ENCODE data around the gene MCF2.
"Not testable (repeated sequence)": the region's sequence is repeated elsewhere in the genome, so short reads cannot be mapped to it uniquely, and the experiment has no call there.

The MCF2 gene, protein sequence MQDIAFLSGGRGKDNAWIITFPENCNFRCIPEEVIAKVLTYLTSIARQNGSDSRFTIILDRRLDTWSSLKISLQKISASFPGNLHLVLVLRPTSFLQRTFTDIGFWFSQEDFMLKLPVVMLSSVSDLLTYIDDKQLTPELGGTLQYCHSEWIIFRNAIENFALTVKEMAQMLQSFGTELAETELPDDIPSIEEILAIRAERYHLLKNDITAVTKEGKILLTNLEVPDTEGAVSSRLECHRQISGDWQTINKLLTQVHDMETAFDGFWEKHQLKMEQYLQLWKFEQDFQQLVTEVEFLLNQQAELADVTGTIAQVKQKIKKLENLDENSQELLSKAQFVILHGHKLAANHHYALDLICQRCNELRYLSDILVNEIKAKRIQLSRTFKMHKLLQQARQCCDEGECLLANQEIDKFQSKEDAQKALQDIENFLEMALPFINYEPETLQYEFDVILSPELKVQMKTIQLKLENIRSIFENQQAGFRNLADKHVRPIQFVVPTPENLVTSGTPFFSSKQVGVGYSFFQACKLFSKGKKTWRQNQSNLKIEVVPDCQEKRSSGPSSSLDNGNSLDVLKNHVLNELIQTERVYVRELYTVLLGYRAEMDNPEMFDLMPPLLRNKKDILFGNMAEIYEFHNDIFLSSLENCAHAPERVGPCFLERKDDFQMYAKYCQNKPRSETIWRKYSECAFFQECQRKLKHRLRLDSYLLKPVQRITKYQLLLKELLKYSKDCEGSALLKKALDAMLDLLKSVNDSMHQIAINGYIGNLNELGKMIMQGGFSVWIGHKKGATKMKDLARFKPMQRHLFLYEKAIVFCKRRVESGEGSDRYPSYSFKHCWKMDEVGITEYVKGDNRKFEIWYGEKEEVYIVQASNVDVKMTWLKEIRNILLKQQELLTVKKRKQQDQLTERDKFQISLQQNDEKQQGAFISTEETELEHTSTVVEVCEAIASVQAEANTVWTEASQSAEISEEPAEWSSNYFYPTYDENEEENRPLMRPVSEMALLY

DNA sequence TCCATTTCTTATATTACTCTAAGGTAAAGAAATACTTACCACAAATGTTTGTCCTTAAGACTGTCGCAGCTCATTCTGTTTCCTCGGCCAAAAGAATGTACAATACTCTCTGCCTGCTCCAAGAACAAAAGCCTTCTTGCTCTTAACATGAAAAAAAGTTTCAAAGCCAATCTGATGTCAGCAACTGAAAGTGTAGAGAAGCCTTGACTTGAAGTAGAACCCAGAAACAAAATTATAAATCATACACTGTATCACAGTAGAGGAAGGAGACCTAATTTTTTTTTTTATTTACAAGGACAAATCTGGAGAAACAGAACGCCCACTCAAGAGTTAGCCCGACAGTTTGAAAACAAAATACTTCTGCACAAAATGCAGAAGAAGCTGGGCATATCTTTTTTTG is at the start of gene MCF2:
Gene MCF2, minus strand, starts transcription at position 101 of the 400 bp plus-strand sequence. CDS start 56,423 bp downstream, outside the sequence.
- DNase-seq: no peak

GRCh38 chrX:139751053-139751452 is 43.1 kb upstream of the MCF2 start:
- DNase-seq: no peak

DNA sequence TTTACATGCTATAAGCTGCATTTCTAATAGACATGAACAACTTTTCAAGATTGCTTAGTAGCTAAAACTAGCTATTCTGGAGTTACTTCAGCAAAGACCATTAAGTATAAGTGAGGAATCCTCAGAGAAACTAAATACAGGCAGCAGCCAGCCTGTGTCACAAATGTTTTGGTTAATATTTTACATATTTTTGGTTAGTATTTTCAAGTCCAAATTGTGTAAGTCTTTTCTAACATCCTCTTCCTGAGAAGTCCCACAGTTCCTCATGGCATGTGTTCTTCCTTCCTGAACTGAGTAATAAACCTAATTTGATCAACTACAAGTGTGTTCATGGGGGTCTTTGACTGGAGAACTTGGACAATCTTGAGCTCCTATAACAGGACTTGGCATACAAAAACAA is 42.4 kb upstream of the MCF2 start:
- DNase-seq: no peak

DNA sequence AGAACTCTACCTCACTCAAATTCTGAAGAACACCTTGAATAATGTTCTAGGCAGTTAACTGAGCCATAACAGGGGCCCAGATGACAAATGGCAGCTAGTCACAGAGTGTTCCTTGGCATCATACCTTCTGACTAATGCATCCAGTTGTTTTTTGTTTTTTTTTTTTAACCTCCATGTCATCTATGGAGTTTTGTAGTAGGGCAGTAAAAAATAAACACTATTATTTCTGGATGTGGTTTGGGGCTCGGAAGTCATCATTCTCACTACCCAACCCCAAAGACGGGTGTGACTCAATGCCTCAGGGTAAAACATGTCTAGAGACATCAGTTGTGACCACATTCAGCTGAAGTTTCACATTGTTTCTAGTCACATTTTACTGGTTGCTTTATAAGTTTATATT is 31.2 kb upstream of the MCF2 start:
- no peak for DNase-seq

GRCh38 chrX:139738581-139738980 is 30.6 kb upstream of the MCF2 start:
- DNase-seq: no peak

- no peak for DNase-seq
Observed at GRCh38 chrX:139736151-139736550, 28.2 kb upstream of the MCF2 start.

DNA sequence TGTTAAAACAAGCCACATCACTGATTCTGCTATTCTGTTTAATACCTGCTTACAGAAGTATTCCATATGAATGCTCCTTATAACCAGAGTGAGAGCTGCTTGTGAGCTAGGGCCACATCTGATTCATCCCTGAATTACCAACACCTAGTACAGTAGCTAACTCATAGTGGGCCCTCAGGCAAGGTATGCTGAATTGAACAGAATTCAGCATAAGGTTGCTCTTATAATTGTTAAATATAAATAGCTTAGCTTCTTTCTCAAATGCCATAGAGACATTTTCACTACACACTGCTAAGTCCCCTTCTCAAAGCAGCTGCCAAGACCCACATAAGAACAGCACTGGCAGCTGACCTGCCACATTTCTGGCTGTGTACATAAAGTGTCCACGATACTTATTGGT is 27.0 kb upstream of the MCF2 start:
- DNase-seq: no peak

GRCh38 chrX:139725720-139726119 is 17.8 kb upstream of the MCF2 start:
- DNase-seq: no peak

DNA sequence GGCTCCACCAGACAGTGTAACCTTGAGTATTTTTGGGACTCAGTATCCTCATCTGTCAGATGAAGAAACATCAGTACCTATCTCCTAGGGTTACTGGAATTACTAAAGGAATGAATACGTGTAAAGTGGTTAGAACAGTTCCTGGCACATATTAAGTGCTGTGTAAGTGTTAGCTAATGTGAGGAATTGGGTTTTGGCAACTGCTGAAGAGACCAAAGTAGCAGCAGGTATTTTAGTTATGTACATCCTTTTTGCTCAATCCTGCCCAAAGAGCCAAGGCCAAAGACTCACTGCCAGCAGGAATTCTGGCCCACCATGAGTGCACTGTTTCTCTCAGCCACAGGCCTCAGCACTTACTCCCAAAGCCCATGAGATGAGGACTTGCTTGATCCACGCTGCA is 16.7 kb upstream of the MCF2 start:
- DNase-seq: no peak

DNA sequence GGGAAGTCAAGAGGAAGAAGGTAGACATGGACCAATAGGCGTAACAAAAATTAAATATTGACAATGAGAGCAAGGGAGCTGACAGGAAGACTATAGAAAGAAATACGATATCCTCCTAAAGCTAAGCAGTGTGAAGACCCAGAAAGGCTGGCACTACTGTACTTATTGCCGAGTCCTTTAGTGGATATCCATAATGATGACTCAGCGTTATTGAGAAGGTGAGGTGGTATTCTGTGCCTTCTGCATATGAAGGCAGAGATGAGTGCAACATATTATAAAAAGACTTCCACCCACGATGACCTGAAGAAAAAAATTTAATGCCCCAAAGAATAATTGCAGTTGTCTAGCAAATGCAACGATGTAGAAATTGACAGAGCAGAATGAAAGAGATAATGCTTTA is 13.0 kb upstream of the MCF2 start:
- no peak for DNase-seq

- DNase-seq: no peak
Observed at GRCh38 chrX:139720136-139720535, 12.2 kb upstream of the MCF2 start.

DNA sequence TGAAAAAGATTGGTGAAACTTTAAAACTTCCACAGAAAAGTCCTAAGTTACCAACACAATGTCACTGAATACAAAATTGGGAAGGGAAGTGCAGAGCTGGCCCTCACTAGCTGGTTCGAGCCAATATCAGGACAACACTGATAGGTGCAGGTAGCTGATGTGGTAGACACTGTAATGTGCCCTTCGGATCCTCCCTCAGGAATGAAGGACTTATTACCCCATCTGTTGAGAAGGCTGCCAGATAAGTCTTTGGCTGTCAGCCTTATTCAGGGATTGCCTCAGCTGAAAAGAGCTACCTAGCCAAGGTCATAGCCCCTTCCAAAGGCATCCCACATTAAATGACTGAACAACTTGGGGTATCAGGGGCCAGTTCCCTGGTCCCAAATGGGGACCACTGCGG is 5.3 kb downstream of the MCF2 start:
- no peak for DNase-seq

DNA sequence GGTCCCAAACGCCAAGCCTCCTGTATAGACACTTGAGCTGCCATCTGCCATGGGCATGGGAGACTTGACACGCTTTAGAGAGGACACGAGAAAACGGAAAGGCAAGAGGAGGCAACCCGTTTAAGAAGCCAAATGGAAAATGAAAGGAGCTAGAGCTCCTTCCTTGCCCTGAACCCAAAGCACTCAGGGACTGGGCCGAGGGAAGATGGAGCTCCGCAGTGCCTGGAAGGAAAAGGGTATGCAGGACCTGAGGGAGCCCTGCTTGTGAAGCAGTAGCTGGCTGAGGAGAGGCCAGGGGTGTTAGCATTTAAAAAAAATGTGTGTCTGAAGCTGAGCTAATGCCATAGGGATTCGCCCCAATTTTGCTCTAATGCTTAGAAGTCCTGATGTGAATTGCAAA is 15.1 kb downstream of the MCF2 start:
- DNase-seq: no peak

DNA sequence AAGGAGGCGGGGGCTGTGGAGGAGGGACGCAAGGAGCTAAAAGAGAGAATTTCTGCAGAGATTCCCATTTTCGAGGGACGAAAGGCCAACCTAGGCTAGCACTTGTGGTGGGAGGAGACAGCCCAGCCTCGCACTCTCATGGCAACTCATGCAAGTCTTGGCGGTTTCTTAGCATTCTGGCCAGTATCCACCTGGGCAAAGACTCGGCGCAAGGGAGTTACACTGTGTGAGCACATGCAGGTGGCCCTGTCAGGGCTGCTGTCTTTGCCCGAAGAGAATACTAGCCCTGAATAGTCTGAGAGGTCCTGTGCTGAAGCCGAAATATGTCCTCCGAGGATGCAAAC is 15.5 kb downstream of the MCF2 start:
- DNase-seq: no peak

GRCh38 chrX:139691843-139692505 is 16.0 kb downstream of the MCF2 start:
- no peak for DNase-seq

GRCh38 chrX:139691493-139691842 is 16.5 kb downstream of the MCF2 start:
- no peak for DNase-seq

DNA sequence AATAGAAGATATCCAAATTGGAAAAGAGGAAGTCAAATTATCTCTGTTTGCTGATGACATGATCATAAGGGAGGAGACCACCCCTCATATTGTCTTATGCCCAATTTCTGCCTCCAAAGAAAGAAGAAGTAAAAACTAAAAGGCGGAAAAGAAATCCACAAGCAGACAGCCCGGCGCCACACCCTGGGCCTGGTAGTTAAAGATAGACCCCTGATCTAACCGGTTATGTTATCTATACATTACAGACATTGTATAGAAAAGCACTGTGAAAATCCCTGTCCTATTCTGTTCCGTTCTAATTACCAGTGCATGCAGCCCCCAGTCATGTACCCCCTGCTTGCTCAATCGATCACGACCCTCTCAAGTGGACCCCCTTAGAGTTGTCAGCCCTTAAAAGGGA is 22.8 kb downstream of the MCF2 start:
- not testable (repeated sequence) for DNase-seq

- DNase-seq: no peak
Observed at GRCh38 chrX:139680356-139680755, 27.6 kb downstream of the MCF2 start.

- DNase-seq: no peak
Observed at GRCh38 chrX:139647597-139647996, 60.4 kb downstream of the MCF2 start.

- no peak for DNase-seq
Observed at GRCh38 chrX:139642241-139642927, 65.6 kb downstream of the MCF2 start.

DNA sequence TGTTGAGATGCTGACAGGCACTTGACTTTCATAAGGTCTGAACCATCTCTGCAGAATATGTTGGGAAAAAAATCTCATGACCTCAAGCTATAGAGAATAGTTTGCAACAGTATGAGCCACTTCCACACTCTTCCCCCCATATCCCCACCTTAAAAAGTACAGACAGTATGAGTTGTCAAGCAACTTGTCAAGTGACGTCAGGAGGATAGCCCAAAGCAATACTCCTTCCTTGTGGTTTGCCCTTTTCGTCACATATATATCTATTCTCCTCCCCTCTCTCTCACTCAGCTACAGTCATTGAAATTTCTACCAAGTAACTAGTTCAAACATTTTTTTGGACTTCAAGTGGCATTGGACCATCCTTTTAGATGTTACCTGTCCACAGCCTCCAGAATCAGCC is 67.7 kb downstream of the MCF2 start:
- DNase-seq: no peak

GRCh38 chrX:139639253-139639652 is 68.7 kb downstream of the MCF2 start:
- DNase-seq: no peak

- DNase-seq: no peak
Observed at GRCh38 chrX:139600105-139600504, 107.9 kb downstream of the MCF2 start.

All from NCI-H1092 (cell line).